ENCODE data around the gene CASP9. TPM values are rescaled to one million over a fixed set of nuclear protein-coding genes. Genes with fewer than 3 reads are reported as not detected.

The CASP9 gene
- total RNA-seq (1 to 10 TPM; 9.2 to 9.6 TPM), polyA plus RNA-seq (9.8 TPM)

- H3K4me3 ChIP-seq (ENCODE audit: low read length), result peak within 1 kb of the TSS; percentile 74
- H3K36me3 ChIP-seq (ENCODE audit: insufficient read depth, low read length), result no peaks in the 10 kb centered on the region
- CTCF ChIA-PET, result no interaction called here
- DNase-seq, result no peak
- H3K9me3 ChIP-seq (ENCODE audit: low read length), result no peaks in the 10 kb centered on the region
- peak within 1 kb of the TSS; percentile 91 for H3K27ac ChIP-seq (ENCODE audit: low read depth, low read length)
- peaks cover 46 to 56% (median 55%) of the 10 kb centered on the region in 3 donors for H3K4me1 Mint-ChIP-seq
- peaks cover 21% of the 10 kb centered on the region for H3K4me1 ChIP-seq (ENCODE audit: insufficient read depth, low read length)
- POLR2A ChIA-PET, result no interaction called here
- H3K9me3 Mint-ChIP-seq, result no peaks in the 10 kb centered on the region
- H3K36me3 Mint-ChIP-seq, result peaks cover 0 to 4% (median 1%) of the 10 kb centered on the region in 3 donors
- H3K27ac Mint-ChIP-seq, result peak within 1 kb of the TSS; percentile 92 to 100 (median 100)
- peak within 1 kb of the TSS; percentile 79 to 98 (median 88) for H3K4me3 Mint-ChIP-seq
- H3K27me3 Mint-ChIP-seq, result peaks cover 0 to 1% of the 10 kb centered on the region in 2 donors
- H3K27me3 ChIP-seq (ENCODE audit: insufficient read depth, low read length, poor library complexity, severe bottlenecking), result no peaks in the 10 kb centered on the region
Observed at GRCh38 chr1:15524021-15524282, at the start of gene CASP9. CASP9 (minus strand) TSS chr1:15524215; CDS start chr1:15524200, 15 bp downstream.

GRCh38 chr1:15573477-15573876 is 49.5 kb upstream of the CASP9 start:
- peaks cover 0 to 51% (median 15%) of the 10 kb centered on the region in 3 donors for H3K36me3 Mint-ChIP-seq
- Histone ChIP-seq H3K4me1 (ENCODE audit: insufficient read depth, low read length) (peaks cover 16% of the 10 kb centered on the region), H3K4me3 (ENCODE audit: low read length) (no peak overlapping the region), H3K36me3 (ENCODE audit: insufficient read depth, low read length) (peaks cover 12% of the 10 kb centered on the region), H3K27ac (ENCODE audit: low read depth, low read length) (no peak overlapping the region), H3K27me3 (ENCODE audit: insufficient read depth, low read length, poor library complexity, severe bottlenecking) (no peaks in the 10 kb centered on the region), H3K9me3 (ENCODE audit: low read length) (no peaks in the 10 kb centered on the region)
- H3K27me3 Mint-ChIP-seq, result no peaks in the 10 kb centered on the region
- H3K27ac Mint-ChIP-seq, result peak overlapping the region in 1 of 8 donors; percentile 36
- H3K4me3 Mint-ChIP-seq, result no peak overlapping the region
- POLR2A ChIA-PET, result no interaction called here
- peaks cover 10 to 14% (median 11%) of the 10 kb centered on the region in 3 donors for H3K4me1 Mint-ChIP-seq
- no peaks in the 10 kb centered on the region for H3K9me3 Mint-ChIP-seq
- CTCF ChIA-PET, result interaction anchor here (0.7 to 1.4 kb wide), 3 partner anchors 19 to 72 kb away, joined by 3 to 4 read pairs (median 3); no protein-coding TSS in a partner anchor
- no peak for DNase-seq

- Histone ChIP-seq H3K27me3 (ENCODE audit: insufficient read depth, low read length, poor library complexity, severe bottlenecking) (no peaks in the 10 kb centered on the region), H3K27ac (ENCODE audit: low read depth, low read length) (no peak overlapping the region), H3K36me3 (ENCODE audit: insufficient read depth, low read length) (peaks cover 20% of the 10 kb centered on the region), H3K4me1 (ENCODE audit: insufficient read depth, low read length) (no peaks in the 10 kb centered on the region), H3K4me3 (ENCODE audit: low read length) (no peak overlapping the region), H3K9me3 (ENCODE audit: low read length) (no peaks in the 10 kb centered on the region)
- DNase-seq, result no peak
- ChIA-PET CTCF (no interaction called here), POLR2A (no interaction called here)
- H3K4me1 Mint-ChIP-seq, result no peaks in the 10 kb centered on the region
- no peaks in the 10 kb centered on the region for H3K9me3 Mint-ChIP-seq
- H3K4me3 Mint-ChIP-seq, result no peak overlapping the region
- peaks cover 0 to 73% (median 22%) of the 10 kb centered on the region in 3 donors for H3K36me3 Mint-ChIP-seq
- peak overlapping the region in 5 of 8 donors; percentile 27 to 80 (median 31) for H3K27ac Mint-ChIP-seq
- H3K27me3 Mint-ChIP-seq, result no peaks in the 10 kb centered on the region
Observed at GRCh38 chr1:15571266-15571665, 47.3 kb upstream of the CASP9 start.

- Histone ChIP-seq H3K27ac (ENCODE audit: low read depth, low read length) (no peak overlapping the region), H3K4me1 (ENCODE audit: insufficient read depth, low read length) (no peaks in the 10 kb centered on the region), H3K36me3 (ENCODE audit: insufficient read depth, low read length) (peaks cover 24% of the 10 kb centered on the region), H3K27me3 (ENCODE audit: insufficient read depth, low read length, poor library complexity, severe bottlenecking) (no peaks in the 10 kb centered on the region), H3K4me3 (ENCODE audit: low read length) (no peak overlapping the region), H3K9me3 (ENCODE audit: low read length) (no peaks in the 10 kb centered on the region)
- Mint-ChIP-seq H3K4me1 (no peaks in the 10 kb centered on the region), H3K4me3 (no peak overlapping the region), H3K27me3 (no peaks in the 10 kb centered on the region), H3K9me3 (no peaks in the 10 kb centered on the region), H3K36me3 (peaks cover 0 to 77% (median 26%) of the 10 kb centered on the region in 3 donors), H3K27ac (peak overlapping the region in 3 of 8 donors; percentile 29 to 58 (median 31))
- ChIA-PET CTCF (no interaction called here), POLR2A (no interaction called here)
- no peak for DNase-seq
Observed at GRCh38 chr1:15570861-15571260, 46.8 kb upstream of the CASP9 start.

- ChIA-PET POLR2A (no interaction called here), CTCF (no interaction called here)
- H3K4me3 ChIP-seq (ENCODE audit: low read length), result no peak overlapping the region
- Mint-ChIP-seq H3K9me3 (no peaks in the 10 kb centered on the region), H3K27ac (peak overlapping the region in 3 of 8 donors; percentile 42 to 63 (median 50)), H3K4me3 (no peak overlapping the region), H3K36me3 (peaks cover 5 to 80% (median 26%) of the 10 kb centered on the region in 3 donors), H3K4me1 (no peaks in the 10 kb centered on the region), H3K27me3 (no peaks in the 10 kb centered on the region)
- H3K27ac ChIP-seq (ENCODE audit: low read depth, low read length), result no peak overlapping the region
- H3K27me3 ChIP-seq (ENCODE audit: insufficient read depth, low read length, poor library complexity, severe bottlenecking), result no peaks in the 10 kb centered on the region
- no peaks in the 10 kb centered on the region for H3K9me3 ChIP-seq (ENCODE audit: low read length)
- no peaks in the 10 kb centered on the region for H3K4me1 ChIP-seq (ENCODE audit: insufficient read depth, low read length)
- H3K36me3 ChIP-seq (ENCODE audit: insufficient read depth, low read length), result peaks cover 33% of the 10 kb centered on the region
- no peak for DNase-seq
Observed at GRCh38 chr1:15568387-15569073, 44.5 kb upstream of the CASP9 start.

GRCh38 chr1:15559189-15559810 is 35.3 kb upstream of the CASP9 start:
- H3K4me1 Mint-ChIP-seq, result no peaks in the 10 kb centered on the region
- no peak overlapping the region for H3K27ac Mint-ChIP-seq
- no peak overlapping the region for H3K27ac ChIP-seq (ENCODE audit: low read depth, low read length)
- H3K27me3 Mint-ChIP-seq, result no peaks in the 10 kb centered on the region
- H3K4me3 Mint-ChIP-seq, result no peak overlapping the region
- peaks cover 22% of the 10 kb centered on the region for H3K36me3 ChIP-seq (ENCODE audit: insufficient read depth, low read length)
- no peaks in the 10 kb centered on the region for H3K9me3 Mint-ChIP-seq
- H3K27me3 ChIP-seq (ENCODE audit: insufficient read depth, low read length, poor library complexity, severe bottlenecking), result no peaks in the 10 kb centered on the region
- ChIA-PET CTCF (no interaction called here), POLR2A (no interaction called here)
- no peak for DNase-seq
- no peaks in the 10 kb centered on the region for H3K4me1 ChIP-seq (ENCODE audit: insufficient read depth, low read length)
- H3K4me3 ChIP-seq (ENCODE audit: low read length), result no peak overlapping the region
- H3K36me3 Mint-ChIP-seq, result peaks cover 10 to 55% (median 13%) of the 10 kb centered on the region in 3 donors
- no peaks in the 10 kb centered on the region for H3K9me3 ChIP-seq (ENCODE audit: low read length)

GRCh38 chr1:15558516-15558915 is 34.5 kb upstream of the CASP9 start:
- Histone ChIP-seq H3K4me3 (ENCODE audit: low read length) (no peak overlapping the region), H3K9me3 (ENCODE audit: low read length) (no peaks in the 10 kb centered on the region), H3K27ac (ENCODE audit: low read depth, low read length) (no peak overlapping the region), H3K27me3 (ENCODE audit: insufficient read depth, low read length, poor library complexity, severe bottlenecking) (no peaks in the 10 kb centered on the region), H3K36me3 (ENCODE audit: insufficient read depth, low read length) (peaks cover 16% of the 10 kb centered on the region), H3K4me1 (ENCODE audit: insufficient read depth, low read length) (no peaks in the 10 kb centered on the region)
- Mint-ChIP-seq H3K4me3 (no peak overlapping the region), H3K4me1 (no peaks in the 10 kb centered on the region), H3K27ac (peak overlapping the region in 1 of 8 donors; percentile 37), H3K27me3 (no peaks in the 10 kb centered on the region), H3K9me3 (no peaks in the 10 kb centered on the region), H3K36me3 (peaks cover 4 to 53% (median 9%) of the 10 kb centered on the region in 3 donors)
- DNase-seq, result no peak
- POLR2A ChIA-PET, result no interaction called here
- CTCF ChIA-PET, result no interaction called here

- no peaks in the 10 kb centered on the region for H3K9me3 Mint-ChIP-seq
- peak overlapping the region in 1 of 8 donors; percentile 44 for H3K27ac Mint-ChIP-seq
- Histone ChIP-seq H3K4me3 (ENCODE audit: low read length) (no peak overlapping the region), H3K9me3 (ENCODE audit: low read length) (no peaks in the 10 kb centered on the region), H3K4me1 (ENCODE audit: insufficient read depth, low read length) (no peaks in the 10 kb centered on the region), H3K27me3 (ENCODE audit: insufficient read depth, low read length, poor library complexity, severe bottlenecking) (no peaks in the 10 kb centered on the region), H3K27ac (ENCODE audit: low read depth, low read length) (no peak overlapping the region), H3K36me3 (ENCODE audit: insufficient read depth, low read length) (peaks cover 13% of the 10 kb centered on the region)
- POLR2A ChIA-PET, result no interaction called here
- CTCF ChIA-PET, result no interaction called here
- peaks cover 4 to 48% (median 5%) of the 10 kb centered on the region in 3 donors for H3K36me3 Mint-ChIP-seq
- H3K4me1 Mint-ChIP-seq, result peaks cover 0 to 4% (median 1%) of the 10 kb centered on the region in 3 donors
- H3K4me3 Mint-ChIP-seq, result no peak overlapping the region
- DNase-seq, result no peak
- no peaks in the 10 kb centered on the region for H3K27me3 Mint-ChIP-seq
Observed at GRCh38 chr1:15557594-15557993, 33.6 kb upstream of the CASP9 start.

Measured in CD8-positive, alpha-beta memory T cell (primary cell).